ENCODE data around the gene RUBCNL.

- TF ChIP-seq, protein P1, sequence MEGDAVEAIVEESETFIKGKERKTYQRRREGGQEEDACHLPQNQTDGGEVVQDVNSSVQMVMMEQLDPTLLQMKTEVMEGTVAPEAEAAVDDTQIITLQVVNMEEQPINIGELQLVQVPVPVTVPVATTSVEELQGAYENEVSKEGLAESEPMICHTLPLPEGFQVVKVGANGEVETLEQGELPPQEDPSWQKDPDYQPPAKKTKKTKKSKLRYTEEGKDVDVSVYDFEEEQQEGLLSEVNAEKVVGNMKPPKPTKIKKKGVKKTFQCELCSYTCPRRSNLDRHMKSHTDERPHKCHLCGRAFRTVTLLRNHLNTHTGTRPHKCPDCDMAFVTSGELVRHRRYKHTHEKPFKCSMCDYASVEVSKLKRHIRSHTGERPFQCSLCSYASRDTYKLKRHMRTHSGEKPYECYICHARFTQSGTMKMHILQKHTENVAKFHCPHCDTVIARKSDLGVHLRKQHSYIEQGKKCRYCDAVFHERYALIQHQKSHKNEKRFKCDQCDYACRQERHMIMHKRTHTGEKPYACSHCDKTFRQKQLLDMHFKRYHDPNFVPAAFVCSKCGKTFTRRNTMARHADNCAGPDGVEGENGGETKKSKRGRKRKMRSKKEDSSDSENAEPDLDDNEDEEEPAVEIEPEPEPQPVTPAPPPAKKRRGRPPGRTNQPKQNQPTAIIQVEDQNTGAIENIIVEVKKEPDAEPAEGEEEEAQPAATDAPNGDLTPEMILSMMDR (IDR thresholded peaks at IDR 0.05) = no peak
- no peak for TF ChIP-seq POLR2A (IDR thresholded peaks at IDR 0.05)
These were observed 75.8 kb downstream of the RUBCNL start for GRCh38 chr13:46311217-46311616.

All from body of pancreas (tissue), 4 donors.